ENCODE measurements around the gene CHIC1.

DNA sequence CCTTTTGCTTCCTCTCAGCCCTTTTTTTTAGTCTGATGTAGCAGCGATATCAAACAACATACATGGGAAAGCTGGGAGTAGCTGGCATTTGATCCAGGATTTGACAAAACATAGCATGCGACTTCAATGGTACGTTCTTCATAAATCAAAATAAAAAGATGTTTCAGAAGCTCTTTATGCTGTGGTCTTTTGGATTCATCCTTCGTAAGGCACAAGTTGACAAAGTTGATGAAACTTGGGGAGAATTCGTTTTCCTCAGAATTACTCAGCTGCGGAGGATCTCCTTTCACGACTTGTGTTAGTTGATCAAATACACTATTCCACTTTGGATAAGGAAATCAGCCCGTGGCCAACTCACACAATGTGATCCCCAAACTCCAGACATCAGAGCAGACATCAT is 38.1 kb upstream of the CHIC1 start:
- TF ChIP-seq, protein P1, sequence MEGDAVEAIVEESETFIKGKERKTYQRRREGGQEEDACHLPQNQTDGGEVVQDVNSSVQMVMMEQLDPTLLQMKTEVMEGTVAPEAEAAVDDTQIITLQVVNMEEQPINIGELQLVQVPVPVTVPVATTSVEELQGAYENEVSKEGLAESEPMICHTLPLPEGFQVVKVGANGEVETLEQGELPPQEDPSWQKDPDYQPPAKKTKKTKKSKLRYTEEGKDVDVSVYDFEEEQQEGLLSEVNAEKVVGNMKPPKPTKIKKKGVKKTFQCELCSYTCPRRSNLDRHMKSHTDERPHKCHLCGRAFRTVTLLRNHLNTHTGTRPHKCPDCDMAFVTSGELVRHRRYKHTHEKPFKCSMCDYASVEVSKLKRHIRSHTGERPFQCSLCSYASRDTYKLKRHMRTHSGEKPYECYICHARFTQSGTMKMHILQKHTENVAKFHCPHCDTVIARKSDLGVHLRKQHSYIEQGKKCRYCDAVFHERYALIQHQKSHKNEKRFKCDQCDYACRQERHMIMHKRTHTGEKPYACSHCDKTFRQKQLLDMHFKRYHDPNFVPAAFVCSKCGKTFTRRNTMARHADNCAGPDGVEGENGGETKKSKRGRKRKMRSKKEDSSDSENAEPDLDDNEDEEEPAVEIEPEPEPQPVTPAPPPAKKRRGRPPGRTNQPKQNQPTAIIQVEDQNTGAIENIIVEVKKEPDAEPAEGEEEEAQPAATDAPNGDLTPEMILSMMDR (conservative IDR thresholded peaks at IDR 0.05) = no peak
- no peak for TF ChIP-seq EZH2 (IDR thresholded peaks at IDR 0.05; ENCODE audit: low read depth)

Measured in PC-9 (cell line).